NCI-H1092 treated with DMSO at 0.1 percent for 48 hours (cell line): ENCODE results near the gene ZNF619.

ENCODE experiments used
- DNase-seq: peaks from one replicate; lab custom pipeline; 2025; lab: John Stamatoyannopoulos, UW

The ZNF619 gene

GRCh38 chr3:40534283-40534682, 57.4 kb downstream of the ZNF619 start:
- DNase-seq: no peak
